Stimulated activated CD8-positive, alpha-beta memory T cell treated with anti-CD3 and anti-CD28 coated beads, Interleukin-2, amount 100 ng/mL, for 48 hours (primary cell): Measurements from ENCODE around the gene CUX1.
"Not testable (repeated sequence)": the region's sequence is repeated elsewhere in the genome, so short reads cannot be mapped to it uniquely, and the experiment has no call there.

Source experiments
- DNase-seq, 2 donors: peaks; one replicate each; pipeline ENCODE4 v3.0.0-alpha.2; 2020; ENCODE audit warnings: low read depth in 2 of 2

CUX1 gene

DNA sequence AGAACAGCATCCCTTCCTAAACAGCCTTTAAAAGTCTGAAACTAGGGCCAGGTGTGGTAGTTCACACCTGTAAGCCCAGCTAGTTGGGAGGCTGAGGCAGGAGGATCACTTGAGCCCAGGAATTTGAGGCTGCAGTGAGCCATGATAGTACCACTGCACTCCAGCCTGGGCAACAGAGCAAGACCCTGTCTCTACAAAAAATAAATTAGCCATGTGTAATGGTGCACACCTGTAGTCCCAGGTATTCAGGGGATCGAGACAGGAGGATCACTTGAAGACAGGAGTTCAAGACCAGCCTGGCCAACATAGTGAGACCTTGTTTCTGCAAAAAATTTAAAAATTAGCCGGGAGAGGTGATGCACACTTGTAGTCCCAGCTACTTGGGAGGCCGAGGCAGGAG, 325.0 kb downstream of the CUX1 start:
- DNase-seq: not testable (repeated sequence)

DNA sequence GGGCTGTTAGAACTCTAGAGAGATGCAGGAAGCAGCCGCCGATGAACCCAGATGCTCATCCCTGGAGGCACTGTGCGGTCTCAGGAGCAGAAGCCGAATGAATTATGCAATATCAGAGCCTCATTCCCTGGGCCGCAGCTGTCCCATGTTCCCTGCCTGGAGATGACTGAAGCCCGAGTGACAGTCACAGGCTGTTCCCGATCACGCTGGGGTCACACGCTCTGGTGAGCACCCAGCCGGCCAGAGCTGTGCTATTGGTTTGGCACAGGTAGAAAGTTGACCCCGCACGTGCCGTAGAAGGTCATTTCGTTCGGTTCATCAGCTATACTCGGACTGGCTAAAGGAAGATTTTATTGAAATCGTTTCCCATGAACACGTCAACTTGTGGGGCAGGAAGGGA, 328.7 kb downstream of the CUX1 start:
- DNase-seq: no peak

DNA sequence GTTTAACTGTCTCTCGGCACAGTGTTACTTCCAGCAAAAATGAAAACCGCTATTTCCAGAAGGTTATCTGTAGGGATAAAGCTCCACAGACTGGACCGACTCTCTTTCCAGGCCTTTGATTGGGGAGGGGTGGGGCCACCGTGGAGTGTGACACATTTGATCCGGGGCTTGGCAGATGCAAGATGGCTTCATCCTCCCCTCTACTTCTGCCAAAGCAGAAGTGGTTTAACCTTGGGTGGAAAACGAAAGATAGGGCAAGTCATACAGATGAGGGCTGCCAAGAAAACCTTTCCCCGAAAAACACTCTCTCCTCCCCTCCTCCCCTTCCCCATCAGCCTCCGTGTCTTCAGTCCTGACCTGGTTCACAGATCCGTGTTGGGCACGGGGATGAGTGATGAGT, 329.6 kb downstream of the CUX1 start:
- no peak for DNase-seq

DNA sequence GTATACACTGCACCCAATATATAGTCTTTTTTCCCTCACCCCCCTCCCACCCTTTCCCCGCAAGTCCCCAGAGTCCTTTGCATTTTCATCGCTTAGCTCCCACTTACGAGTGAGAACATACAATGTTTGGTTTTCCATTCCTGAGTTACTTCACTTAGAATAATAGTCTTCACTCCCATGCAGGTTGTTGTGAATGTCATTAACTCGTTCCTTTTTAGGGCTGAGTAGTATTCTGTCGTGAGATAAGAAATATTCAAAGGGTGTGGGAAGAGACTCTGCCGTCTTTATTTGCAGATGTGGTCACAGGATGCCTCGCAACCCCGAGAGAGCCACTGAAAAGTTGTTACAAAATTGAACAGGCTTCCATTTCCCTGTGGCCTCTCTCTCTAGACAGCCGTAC, 331.4 kb downstream of the CUX1 start:
- no peak for DNase-seq

- no peak for DNase-seq
These were observed 332.0 kb downstream of the CUX1 start for GRCh38 chr7:102149416-102149815.

DNA sequence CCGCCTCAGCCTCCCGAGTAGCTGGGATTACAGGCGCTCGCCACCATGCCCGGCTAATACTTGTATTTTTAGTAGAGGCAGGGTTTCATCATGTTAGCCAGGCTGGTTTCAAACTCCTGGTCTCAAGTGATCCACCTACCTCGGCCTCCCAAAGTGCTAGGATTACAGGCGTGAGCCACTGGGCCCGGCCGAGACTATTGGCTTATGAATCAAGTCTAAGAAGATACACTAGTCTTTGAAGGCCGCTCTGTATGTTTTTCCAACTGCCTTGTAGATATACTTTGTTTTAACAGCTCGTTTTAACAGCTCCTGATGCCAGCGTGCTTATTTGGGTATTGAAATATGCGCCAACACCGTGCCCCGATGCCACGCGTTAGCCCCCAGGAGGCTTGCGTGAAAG, 332.8 kb downstream of the CUX1 start:
- no peak for DNase-seq

DNA sequence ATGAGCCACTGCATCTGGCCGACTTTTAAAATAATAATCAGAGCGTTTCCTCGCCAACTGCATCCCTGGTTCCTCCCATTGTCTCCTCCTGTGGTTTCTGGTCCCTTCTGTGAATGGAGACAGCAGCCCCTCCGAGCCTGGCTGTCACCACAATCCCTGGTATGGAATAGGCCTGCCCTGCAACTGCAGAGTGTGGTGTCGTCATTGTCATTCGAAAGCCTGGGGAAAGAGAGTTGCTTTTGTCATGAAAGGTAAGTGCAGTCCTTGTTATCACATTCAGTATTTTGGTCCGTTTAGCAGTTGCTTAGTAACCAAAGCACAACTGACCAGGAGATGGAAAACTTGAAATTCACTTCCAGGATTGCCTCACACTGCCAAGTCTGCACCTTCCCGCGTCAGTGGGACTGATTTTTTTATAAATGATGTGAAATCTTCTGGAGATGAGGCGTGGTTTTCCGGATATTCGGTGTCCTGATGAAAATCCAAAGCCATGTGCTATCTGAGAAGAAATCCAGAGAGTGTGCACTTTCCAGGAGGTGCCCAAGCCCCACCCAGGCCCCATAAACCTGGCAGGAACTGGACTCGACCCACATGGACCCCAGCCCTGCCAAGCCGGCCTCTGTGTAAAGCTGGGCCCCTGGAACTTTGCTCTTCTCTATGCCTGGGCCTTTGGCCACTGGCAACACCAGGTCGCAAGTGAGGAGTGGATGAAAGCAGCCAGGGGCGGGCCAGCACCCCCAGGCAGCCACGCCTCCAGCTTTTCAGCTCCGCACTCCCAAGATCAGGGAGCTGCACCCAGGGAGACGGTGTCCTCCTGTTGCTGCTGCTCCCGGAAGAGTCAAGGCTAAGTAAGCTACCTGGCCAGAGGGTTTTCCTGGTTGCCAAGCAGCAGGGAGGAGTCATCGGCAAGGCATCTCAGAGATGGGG, 335.5 kb downstream of the CUX1 start:
- no peak for DNase-seq

GRCh38 chr7:102153599-102153946, 336.1 kb downstream of the CUX1 start:
- DNase-seq: no peak

GRCh38 chr7:102154425-102154824, 337.0 kb downstream of the CUX1 start:
- no peak for DNase-seq

DNA sequence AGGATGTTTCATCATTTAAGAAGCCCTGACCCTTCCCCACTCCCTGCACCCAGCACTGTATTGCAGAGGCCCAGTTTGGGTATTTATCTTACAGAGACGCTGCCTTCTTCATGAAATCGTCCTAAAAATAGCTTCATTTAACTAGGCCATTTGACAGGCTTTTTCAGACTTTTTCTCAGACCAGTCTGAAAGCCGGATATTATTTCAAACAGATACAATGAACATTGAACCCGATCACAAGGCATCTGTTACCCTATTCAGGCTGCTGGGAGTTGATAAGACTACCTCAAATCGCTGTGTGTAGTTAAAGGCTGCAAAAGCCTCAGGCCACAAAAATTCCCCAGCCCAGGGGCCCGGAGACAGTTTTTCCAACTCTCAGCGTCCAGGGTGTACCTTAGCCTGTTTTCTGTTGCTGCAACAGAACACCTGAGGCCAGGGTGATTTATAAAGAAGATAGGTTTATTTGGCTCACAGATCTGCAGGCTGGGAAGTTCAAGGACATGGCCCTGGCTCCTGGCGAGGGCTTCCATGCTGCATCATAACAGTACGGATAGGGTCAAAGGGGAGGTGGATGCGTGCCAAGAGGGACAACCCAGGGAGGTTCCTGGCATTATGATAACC, 338.5 kb downstream of the CUX1 start:
- no peak for DNase-seq

- DNase-seq: no peak
These were observed 339.4 kb downstream of the CUX1 start for GRCh38 chr7:102156867-102157266.

DNA sequence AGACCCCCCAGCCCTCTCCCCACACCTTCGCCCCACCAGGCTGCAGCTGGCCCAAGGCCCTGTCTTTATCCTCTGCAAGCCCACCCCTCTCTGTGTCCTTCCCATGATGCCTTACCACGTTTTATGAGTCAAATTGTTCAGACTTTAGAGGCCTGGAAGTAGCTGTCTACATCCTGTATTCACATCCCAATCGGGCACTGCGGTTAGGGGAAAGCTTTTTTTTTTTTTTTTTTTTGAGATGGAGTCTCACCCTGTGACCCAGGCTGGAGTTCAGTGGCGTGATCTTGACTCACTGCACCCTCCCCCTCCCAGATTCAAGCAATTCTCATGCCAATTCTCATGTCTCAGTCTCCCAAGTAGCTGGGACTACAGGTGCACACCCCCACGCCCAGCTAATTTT, 347.7 kb downstream of the CUX1 start:
- DNase-seq: no peak

- DNase-seq: no peak
These were observed 349.8 kb downstream of the CUX1 start for GRCh38 chr7:102167254-102167653.

DNA sequence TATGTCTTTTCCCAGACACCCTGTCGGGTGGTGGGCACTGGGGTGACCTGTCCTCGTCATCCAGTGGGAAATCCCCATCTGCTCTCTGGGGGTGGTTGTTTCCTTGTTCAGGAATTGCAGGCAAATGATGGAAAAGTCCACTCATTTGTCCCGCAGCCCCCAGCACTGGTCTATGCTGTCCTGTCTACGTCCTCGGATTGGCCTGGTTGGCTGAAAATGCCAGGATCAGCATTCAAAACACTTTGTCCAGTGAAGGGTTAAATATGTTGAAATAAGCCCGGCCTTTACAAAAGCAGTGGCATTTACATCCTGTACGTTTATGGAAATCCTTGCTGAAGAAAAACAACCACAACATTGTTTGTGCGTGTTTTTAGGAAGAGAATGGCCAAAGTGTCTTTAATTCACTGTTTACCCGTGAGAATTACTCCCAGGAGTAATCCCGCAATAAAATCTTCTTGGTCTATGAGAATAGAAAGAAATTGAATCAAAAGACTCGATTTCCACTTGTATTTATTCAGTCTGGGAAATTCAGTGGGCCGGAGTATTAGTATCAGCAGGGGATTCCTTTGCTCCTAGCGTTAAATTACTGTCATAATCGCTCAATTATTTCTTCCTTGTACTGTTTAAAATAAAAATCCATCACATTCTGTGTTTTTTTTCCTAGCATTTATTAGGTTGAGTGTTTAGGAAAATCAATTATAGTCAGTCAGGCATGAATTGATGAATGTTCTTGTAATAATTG, 352.4 kb downstream of the CUX1 start:
- no peak for DNase-seq

GRCh38 chr7:102170393-102170970, 353.1 kb downstream of the CUX1 start:
- no peak for DNase-seq

DNA sequence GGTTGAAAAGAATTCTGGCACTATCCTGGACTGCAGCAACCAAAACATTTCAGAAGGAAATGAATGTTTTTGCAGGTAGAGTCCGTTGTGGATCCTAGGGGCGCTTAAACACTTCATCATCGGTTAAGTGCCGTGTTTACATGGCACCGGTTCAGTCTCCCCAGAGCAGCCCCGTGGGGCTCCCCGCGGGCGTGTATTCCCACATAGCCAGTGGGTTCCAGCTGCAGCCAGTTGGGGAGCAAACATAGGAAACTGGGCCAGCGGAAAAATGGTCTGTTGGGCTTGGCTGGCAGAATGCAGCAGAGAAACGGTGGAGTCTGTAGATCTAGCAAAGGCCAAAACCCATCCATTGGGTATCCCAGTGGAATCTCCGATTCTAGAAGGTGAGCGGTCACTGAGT, 356.2 kb downstream of the CUX1 start:
- no peak for DNase-seq

DNA sequence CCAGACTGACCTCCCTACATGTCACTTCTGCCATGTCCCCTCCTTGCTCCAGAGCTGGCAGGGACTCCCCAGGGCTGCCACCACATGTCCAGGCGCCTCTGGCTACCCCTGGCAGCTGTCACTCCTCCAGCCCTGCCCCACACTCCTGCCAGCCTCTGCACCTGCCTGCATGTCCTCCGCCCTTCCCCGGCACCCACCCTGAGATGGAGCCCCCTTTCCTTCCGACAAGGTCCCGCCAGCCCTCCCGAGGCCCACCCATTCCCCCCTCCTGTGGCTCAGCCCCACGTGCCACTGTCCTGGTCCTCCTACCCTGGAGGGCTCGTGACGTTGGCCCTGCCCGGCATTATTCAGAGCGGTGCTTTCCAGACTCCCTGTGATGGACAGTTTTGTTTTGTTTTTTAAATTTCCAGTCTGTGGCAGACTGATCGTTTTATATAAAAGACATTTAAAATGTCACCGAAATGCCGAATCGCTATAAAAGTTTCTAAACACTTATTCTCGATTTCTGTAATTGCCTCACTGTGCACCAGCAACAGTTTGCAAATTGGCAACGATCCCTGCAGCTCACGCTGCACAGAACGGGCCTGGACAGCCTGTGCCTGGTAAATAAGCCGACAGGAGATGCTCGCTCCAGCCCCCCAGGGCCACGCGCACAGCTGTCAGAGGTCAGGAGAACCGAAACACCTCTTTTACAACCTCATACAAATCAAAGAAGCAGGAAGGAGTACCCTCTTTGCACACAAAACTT, 358.2 kb downstream of the CUX1 start:
- no peak for DNase-seq

GRCh38 chr7:102178410-102178809, 361.0 kb downstream of the CUX1 start:
- no peak for DNase-seq

GRCh38 chr7:102180727-102181126, 363.3 kb downstream of the CUX1 start:
- no peak for DNase-seq

DNA sequence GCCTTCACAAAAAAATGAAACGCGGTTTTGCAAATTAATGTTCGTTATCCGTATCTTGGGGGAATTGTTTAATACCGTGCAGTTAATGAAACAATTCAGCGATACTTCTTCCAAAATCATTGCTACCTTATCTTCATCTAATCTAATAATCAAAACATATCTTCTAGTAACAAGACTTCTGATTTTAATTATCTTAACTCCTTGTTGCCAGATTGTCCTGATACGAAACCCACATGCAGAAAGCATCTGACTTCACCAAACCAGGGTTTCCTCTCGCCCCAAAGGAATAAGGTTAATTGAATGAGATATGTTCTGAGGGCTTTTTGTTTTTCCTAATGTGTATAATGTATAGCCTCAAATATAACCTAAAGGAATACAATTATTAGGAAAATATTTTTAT, 364.1 kb downstream of the CUX1 start:
- no peak for DNase-seq

GRCh38 chr7:102182016-102182415, 364.6 kb downstream of the CUX1 start:
- no peak for DNase-seq

- not testable (repeated sequence) for DNase-seq
These were observed 366.4 kb downstream of the CUX1 start for GRCh38 chr7:102183848-102184247.
